Tibial artery (tissue), 4 donors: ENCODE measurements around the gene NPPB.

ENCODE experiments used
- DNase-seq, 2 donors: peaks; one replicate each; pipeline ENCODE4 v3.0.0-alpha.2; 2019
- H3K27ac ChIP-seq, 2 donors: fragments of 200-600 bp; sonication (generic) in 1 of 2; 1 replicate in 1 of 2; 2 replicates in 1 of 2; pipeline ENCODE4 v1.5.1; 2018 to 2019; ENCODE audit warnings: mild to moderate bottlenecking in 1 of 2
- H3K27me3 ChIP-seq, 2 donors: fragments of 200-600 bp; sonication (generic) in 1 of 2; one replicate each; pipeline versions ENCODE4 v1.5.1 to v1.6.0; 2016 to 2019
- H3K36me3 ChIP-seq, 3 donors: fragments of 200-600 bp; sonication (generic) in 2 of 3; one replicate each; pipeline ENCODE4 v1.5.1; 2016 to 2019; ENCODE audit warnings: mild to moderate bottlenecking in 2 of 3
- H3K4me1 ChIP-seq, 4 donors: fragments of 200-600 bp; sonication (generic) in 2 of 4; 1 replicate in 3 of 4; 2 replicates in 1 of 4; pipeline ENCODE4 v1.5.1; 2016 to 2019
- H3K4me3 ChIP-seq, 2 donors: fragments of 200-600 bp; sonication (generic) in 1 of 2; 1 replicate in 1 of 2; 2 replicates in 1 of 2; pipeline ENCODE4 v1.5.1; 2018 to 2019; ENCODE audit warnings: mild to moderate bottlenecking in 2 of 2
- H3K9me3 ChIP-seq, 3 donors: fragments of 200-600 bp; sonication (generic) in 1 of 3; one replicate each; pipeline ENCODE4 v1.5.1; 2016 to 2019
- CTCF ChIP-seq, 2 experiments: fragments of 200-600 bp in 1 of 2; fragments of 450-650 bp in 1 of 2; IDR thresholded peaks; one replicate each; pipeline ENCODE4 v1.5.1; 2017 to 2019; ENCODE audit warnings: antibody characterized with exemption in 2 of 2, mild to moderate bottlenecking in 1 of 2, moderate library complexity in 1 of 2
- intact Hi-C: fragments of 100-400 bp; cut with DNase I; formaldehyde crosslinking; loops from one replicate; pipeline ENCODE4 v1.15.0; 2023; ENCODE audit warnings: low total_unique reads

NPPB gene

GRCh38 chr1:11860083-11860482, 1.3 kb upstream of the NPPB start:
- peaks cover 0 to 62% of the 10 kb centered on the region in 2 donors for H3K27me3 ChIP-seq
- TF ChIP-seq CTCF (IDR thresholded peaks at IDR 0.05): no peak

GRCh38 chr1:11858968-11859871, 475 bp upstream of the NPPB start:
- H3K27me3 ChIP-seq: peaks cover 0 to 70% of the 10 kb centered on the region in 2 donors
- H3K9me3 ChIP-seq: no peaks in the 10 kb centered on the region
- peaks cover 0 to 9% (median 2%) of the 10 kb centered on the region in 4 donors for H3K4me1 ChIP-seq
- DNase-seq: no peak
- no peaks in the 10 kb centered on the region for H3K36me3 ChIP-seq
- no peak overlapping the region for H3K4me3 ChIP-seq
- peak in 1 of 2 experiments; percentile 28 for TF ChIP-seq CTCF (IDR thresholded peaks at IDR 0.05)
- intact Hi-C loops: no loop called here
- H3K27ac ChIP-seq: no peak overlapping the region

More at GRCh38 chr1:11860083-11860482, 1.3 kb upstream of the NPPB start:
- Histone ChIP-seq H3K27ac (no peak overlapping the region), H3K9me3 (no peaks in the 10 kb centered on the region), H3K36me3 (no peaks in the 10 kb centered on the region), H3K4me3 (no peak overlapping the region), H3K4me1 (peaks cover 0 to 9% (median 2%) of the 10 kb centered on the region in 4 donors)
- DNase-seq: no peak
- intact Hi-C loops: no loop called here

- intact Hi-C loops: no loop called here
- H3K27ac ChIP-seq: no peak overlapping the region
- TF ChIP-seq CTCF (IDR thresholded peaks at IDR 0.05): no peak
- no peak overlapping the region for H3K4me3 ChIP-seq
- no peaks in the 10 kb centered on the region for H3K36me3 ChIP-seq
- no peak for DNase-seq
- peaks cover 0 to 70% of the 10 kb centered on the region in 2 donors for H3K27me3 ChIP-seq
- peaks cover 0 to 9% (median 2%) of the 10 kb centered on the region in 4 donors for H3K4me1 ChIP-seq
- no peaks in the 10 kb centered on the region for H3K9me3 ChIP-seq
Observed at GRCh38 chr1:11858158-11858557, 587 bp downstream of the NPPB start.

- intact Hi-C loops: no loop called here
- Histone ChIP-seq H3K27ac (no peak overlapping the region), H3K36me3 (no peaks in the 10 kb centered on the region), H3K9me3 (no peaks in the 10 kb centered on the region), H3K4me1 (peaks cover 0 to 9% (median 2%) of the 10 kb centered on the region in 4 donors), H3K27me3 (peaks cover 0 to 69% of the 10 kb centered on the region in 2 donors), H3K4me3 (no peak overlapping the region)
- TF ChIP-seq CTCF (IDR thresholded peaks at IDR 0.05): no peak
- DNase-seq: no peak
Observed at GRCh38 chr1:11857164-11857851, 1.4 kb downstream of the NPPB start.

GRCh38 chr1:11856698-11857097, 2.0 kb downstream of the NPPB start:
- DNase-seq: no peak
- peaks cover 0 to 64% of the 10 kb centered on the region in 2 donors for H3K27me3 ChIP-seq
- intact Hi-C loops: no loop called here

More at GRCh38 chr1:11856698-11857097, 2.0 kb downstream of the NPPB start:
- Histone ChIP-seq H3K36me3 (no peaks in the 10 kb centered on the region), H3K27ac (no peak overlapping the region), H3K4me3 (no peak overlapping the region), H3K4me1 (peaks cover 0 to 9% (median 2%) of the 10 kb centered on the region in 4 donors), H3K9me3 (no peaks in the 10 kb centered on the region)
- TF ChIP-seq CTCF (IDR thresholded peaks at IDR 0.05): no peak
